Tibial nerve (tissue), 4 donors: ENCODE data around the gene PPIH.

Experiments used
- EP300 ChIP-seq, 2 donors: sonication (generic); formaldehyde crosslinking; IDR thresholded peaks; one replicate each; pipeline ENCODE4 v1.6.1; 2017; ENCODE audit warnings: antibody characterized with exemption in 2 of 2, mild to moderate bottlenecking in 1 of 2
- POLR2A ChIP-seq, 2 donors: fragments of 450-650 bp; IDR thresholded peaks; one replicate each; pipeline ENCODE4 v1.6.1; 2017; ENCODE audit warnings: antibody characterized with exemption in 2 of 2, mild to moderate bottlenecking in 2 of 2, moderate library complexity in 2 of 2
- TF ChIP-seq, protein P1 (sequence below), 5 experiments: fragments of 200-600 bp in 3 of 5; fragments of 450-650 bp in 2 of 5; sonication (generic) in 3 of 5; IDR thresholded peaks; one replicate each; pipeline ENCODE4 v1.5.1; 2016 to 2019; ENCODE audit warnings: antibody characterized with exemption in 5 of 5, mild to moderate bottlenecking in 3 of 5, moderate library complexity in 2 of 5

DNA sequence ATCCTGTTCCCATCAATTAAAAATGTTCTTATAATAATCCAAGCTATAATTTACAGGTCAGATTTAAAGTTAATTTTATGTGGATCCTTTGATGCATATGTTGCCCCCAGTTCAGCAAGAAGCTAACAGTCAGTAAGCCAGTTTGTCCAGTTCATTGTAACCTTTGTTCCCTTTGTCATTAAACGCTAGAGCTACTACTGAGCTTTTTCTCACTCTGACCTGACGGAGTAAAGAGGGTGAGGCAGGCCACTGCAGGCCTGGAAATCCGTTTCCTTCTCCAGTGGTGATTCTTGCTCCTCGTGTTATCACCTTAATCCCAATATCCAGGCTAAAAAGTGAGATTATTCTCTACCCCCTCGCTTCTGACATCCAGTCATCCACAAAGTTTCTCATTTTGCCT is 34.2 kb downstream of the PPIH start:
- TF ChIP-seq, protein P1, sequence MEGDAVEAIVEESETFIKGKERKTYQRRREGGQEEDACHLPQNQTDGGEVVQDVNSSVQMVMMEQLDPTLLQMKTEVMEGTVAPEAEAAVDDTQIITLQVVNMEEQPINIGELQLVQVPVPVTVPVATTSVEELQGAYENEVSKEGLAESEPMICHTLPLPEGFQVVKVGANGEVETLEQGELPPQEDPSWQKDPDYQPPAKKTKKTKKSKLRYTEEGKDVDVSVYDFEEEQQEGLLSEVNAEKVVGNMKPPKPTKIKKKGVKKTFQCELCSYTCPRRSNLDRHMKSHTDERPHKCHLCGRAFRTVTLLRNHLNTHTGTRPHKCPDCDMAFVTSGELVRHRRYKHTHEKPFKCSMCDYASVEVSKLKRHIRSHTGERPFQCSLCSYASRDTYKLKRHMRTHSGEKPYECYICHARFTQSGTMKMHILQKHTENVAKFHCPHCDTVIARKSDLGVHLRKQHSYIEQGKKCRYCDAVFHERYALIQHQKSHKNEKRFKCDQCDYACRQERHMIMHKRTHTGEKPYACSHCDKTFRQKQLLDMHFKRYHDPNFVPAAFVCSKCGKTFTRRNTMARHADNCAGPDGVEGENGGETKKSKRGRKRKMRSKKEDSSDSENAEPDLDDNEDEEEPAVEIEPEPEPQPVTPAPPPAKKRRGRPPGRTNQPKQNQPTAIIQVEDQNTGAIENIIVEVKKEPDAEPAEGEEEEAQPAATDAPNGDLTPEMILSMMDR (IDR thresholded peaks at IDR 0.05), result no peak
- no peak for TF ChIP-seq EP300 (IDR thresholded peaks at IDR 0.05)
- no peak for TF ChIP-seq POLR2A (IDR thresholded peaks at IDR 0.05)
